ENCODE results near the gene ANO4.
A peak's percentile ranks its signal among the peaks of the same experiment; 100 is the strongest.
"Not testable (repeated sequence)": the region's sequence is repeated elsewhere in the genome, so short reads cannot be mapped to it uniquely, and the experiment has no call there.

Gene ANO4

GRCh38 chr12:100955139-100955538 lies 160.6 kb downstream of the ANO4 start:
- no peak for DNase-seq

- DNase-seq, result no peak
Observed at GRCh38 chr12:100956311-100956852, 161.8 kb downstream of the ANO4 start.

DNA sequence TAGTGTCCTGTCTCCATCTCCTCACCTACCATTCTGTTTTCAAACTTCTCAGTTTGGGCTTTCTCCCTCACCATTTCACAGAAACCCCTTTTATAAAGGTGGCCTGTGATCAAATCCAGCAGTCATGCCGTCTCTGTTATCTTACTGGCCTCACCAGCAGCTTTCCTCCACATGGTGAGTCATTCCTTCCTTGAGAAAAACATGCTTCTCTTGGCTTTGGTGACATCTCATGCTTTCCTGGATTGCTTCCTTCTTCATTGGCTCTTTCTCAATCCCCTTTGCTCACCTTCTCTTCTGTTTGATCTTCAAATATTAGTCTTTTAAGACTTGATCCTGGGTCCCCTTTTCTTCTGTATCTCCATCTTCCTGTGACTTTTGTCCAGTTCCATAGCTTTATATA lies 164.9 kb downstream of the ANO4 start:
- DNase-seq, result peak; percentile 36

DNA sequence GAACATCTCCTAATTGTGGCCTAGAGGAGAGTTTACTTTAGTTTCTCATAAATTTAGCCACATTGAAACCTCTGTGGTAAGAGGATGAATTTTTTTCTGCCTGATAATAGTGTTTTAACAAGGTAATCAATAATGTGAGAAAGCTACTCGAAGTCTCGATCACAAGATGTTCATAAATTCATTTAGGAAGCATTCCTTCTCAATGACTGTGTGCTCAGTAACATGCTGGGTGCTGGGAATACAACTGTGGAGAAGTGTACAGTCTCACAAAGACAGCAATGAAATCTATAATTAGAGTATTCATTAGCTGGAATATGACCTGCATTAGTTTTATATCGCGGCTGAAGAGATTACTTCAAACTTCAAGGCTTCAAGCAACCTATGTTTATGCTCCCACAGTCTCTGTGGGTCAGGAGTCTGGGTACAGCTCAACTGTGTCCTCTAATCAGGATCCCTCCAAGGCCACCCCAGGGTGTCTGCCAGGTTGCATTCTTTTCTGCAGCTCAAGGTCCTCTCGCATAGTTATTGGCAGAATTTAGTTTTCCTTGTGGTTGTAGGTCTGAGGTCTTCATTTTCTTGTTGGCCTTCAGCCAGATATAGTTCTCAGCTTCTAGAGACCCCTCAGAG lies 167.6 kb downstream of the ANO4 start:
- no peak for DNase-seq

- no peak for DNase-seq
Observed at GRCh38 chr12:100963381-100963780, 168.8 kb downstream of the ANO4 start.

GRCh38 chr12:100964028-100964427 lies 169.5 kb downstream of the ANO4 start:
- no peak for DNase-seq

DNA sequence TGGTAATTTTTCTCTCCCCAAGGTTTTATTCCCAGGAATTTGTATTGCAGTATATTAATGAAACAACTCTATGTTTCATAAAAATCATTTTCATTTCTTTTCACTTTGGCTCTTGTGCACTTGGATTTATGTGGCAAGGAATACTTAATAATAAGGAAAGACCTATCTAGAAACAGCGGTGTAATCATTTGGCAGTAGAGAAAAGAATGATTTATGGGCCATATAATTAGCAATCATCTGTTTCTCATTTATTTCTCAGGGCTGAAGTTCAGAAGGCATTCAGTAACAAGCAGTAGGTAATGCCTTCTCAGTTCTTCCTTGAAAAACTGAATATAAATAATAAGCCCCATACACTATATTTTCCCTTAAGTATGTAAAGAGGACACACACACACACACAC lies 172.6 kb downstream of the ANO4 start:
- DNase-seq, result no peak

DNA sequence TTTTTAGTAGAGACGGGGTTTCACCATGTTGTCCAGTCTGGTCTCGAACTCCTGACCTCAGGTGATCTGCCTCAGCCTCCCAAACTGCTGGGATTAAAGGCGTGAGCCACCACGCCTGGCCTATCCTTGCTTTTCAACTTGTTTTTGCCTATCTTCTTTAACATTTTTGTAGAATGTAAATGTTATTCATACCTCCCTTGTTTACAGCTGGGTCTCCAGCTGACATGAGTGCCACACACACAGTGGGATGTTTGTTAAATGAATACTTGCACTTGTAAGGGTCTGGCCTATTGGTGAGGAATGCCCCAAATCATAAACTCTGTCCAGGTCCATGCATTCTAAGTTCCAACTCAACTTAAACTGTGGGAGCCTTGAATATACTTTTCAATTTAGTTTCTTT lies 176.3 kb downstream of the ANO4 start:
- no peak for DNase-seq

- DNase-seq, result no peak
Observed at GRCh38 chr12:100972121-100972520, 177.5 kb downstream of the ANO4 start.

DNA sequence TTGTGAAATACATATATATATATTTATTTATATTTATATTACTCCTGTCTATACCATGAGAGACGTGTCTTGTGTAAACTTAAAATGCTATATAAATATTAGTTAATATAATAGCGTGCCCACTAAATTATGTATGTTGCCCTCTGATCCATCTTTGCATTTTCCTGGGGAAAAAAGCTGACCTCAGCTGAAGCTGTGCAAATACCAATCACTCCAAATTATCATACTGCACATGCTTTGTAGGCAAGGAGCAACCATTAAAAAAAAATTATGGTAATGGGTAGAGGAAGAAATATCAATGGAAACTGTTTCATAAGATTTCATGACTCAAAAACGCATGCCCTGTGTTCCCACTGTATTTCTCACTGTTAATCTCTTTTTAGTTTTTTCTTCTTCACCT lies 179.8 kb downstream of the ANO4 start:
- DNase-seq, result no peak

GRCh38 chr12:100974747-100975146 lies 180.2 kb downstream of the ANO4 start:
- DNase-seq, result no peak

DNA sequence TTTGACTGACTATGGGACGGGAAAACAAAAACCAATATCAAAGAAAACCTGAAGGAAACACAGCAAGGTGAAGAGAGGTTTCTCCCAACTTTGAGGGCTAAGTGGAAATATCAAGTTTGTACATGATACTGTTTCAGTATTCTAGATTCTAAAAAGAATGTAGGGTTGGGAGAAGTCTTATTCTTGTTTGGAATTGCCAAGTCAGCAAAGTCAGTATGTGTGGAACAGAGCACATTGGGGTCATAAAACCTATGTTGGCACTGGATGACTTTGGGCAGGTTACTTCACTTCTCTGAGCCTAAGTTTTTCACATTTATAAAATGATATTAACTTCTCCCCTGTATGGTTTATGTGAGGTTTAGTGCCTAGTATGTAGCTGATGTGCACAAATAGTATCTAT lies 182.2 kb downstream of the ANO4 start:
- DNase-seq, result no peak

- no peak for DNase-seq
Observed at GRCh38 chr12:100980856-100981255, 186.3 kb downstream of the ANO4 start.

- no peak for DNase-seq
Observed at GRCh38 chr12:100982511-100983183, 188.1 kb downstream of the ANO4 start.

DNA sequence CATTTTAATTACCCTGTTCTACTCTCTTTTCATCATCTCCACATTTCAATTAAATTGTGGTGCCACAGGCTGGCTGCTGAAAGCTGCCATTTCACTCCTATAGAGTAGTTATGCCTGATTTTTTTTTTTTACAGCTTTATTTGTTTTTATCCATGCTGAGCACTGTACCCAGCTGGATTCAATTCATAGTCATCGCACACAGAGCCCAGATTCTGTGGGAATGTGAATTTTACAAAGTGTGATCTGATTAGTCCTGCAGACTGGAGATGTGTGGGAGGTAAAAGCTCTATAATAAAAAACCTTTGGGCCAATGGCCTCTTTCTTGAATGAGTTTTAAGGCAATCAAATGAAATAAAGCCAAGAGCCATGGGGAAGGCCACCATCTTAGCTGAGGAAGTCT lies 190.2 kb downstream of the ANO4 start:
- no peak for DNase-seq

GRCh38 chr12:100986595-100987547 lies 192.3 kb downstream of the ANO4 start:
- no peak for DNase-seq

DNA sequence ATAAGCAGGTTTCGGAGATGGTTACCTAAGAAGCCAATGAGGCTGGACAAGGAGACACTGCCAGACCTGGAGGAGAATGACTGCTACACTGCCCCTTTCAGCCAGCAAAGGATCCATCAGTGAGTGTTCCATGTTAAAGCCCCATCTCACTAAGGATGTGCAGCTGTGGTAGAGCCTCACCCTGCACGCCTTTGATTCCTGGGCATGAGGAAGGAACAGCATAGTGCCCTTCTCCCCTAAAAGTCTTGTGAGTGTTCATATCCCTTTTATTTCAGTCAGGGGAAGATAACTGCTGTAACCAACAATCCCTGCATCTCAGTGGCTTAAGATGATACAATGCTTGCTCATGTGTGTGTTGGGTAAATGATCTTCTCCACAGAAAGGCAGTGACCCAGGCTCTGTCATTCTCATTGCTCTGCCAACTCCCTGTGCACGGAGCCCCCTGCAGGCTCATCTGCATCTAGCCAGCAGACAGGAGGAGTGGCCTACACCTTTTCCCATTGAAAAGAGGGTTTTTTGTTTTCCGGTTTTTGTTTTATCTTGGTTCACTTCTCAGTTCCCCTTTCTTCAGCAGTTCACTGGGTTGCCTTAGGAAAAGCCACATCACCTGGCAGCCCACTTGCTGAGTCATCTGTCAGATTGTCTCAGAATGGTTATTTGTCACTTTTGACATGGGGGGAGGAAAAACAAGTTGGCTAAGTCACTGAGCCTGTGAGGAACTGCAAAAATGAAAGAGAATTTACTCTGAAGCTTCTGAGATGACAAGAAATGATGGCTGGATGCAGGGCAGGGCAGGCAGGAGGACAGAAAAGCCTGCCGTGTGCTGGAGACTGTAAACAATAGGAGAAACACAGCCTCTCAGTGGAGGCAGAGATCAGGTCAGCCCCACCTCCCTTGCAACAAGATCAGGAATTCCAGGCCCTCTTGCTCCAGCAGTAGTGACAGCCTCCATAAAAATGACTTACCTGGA lies 193.3 kb downstream of the ANO4 start:
- peak; percentile 94 for DNase-seq

DNA sequence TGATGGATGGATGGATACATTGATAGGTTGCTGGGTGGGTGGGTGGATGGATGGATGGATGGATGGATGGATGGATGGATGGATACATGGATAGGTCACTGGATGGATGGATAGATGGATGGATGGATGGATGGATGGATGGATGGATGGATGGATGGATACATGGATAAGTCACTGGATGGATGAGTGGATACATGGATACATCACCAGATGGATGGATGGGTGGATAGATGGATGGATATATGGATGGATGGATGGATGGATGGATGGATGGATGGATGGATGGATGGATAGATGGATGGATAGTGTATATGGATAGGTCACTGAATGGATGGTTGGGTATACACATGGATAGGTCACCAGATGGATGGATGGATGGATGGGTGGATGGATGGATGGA lies 194.9 kb downstream of the ANO4 start:
- DNase-seq, result not testable (repeated sequence)

- DNase-seq, result no peak
Observed at GRCh38 chr12:100991102-100991501, 196.5 kb downstream of the ANO4 start.

DNA sequence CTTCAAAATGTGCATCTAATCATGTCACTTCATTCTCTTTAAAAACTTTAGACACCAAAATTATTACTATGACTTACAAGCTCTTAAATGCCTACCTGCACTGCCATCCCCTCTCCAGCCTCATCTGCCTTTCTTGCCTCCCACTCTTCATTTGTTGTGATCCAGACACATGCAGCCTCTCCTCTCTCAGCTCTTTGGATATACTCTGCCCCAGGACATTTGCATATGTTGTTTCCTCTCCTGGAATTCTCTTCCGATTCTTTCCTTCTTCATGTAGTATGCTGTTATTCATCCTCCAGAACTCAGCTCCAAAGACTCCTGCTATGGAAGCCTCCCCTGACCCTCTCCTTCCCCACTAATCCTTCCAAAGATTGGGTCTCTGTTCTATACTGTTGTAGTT lies 197.6 kb downstream of the ANO4 start:
- DNase-seq, result no peak

- DNase-seq, result no peak
Observed at GRCh38 chr12:100993916-100994450, 199.4 kb downstream of the ANO4 start.

DNA sequence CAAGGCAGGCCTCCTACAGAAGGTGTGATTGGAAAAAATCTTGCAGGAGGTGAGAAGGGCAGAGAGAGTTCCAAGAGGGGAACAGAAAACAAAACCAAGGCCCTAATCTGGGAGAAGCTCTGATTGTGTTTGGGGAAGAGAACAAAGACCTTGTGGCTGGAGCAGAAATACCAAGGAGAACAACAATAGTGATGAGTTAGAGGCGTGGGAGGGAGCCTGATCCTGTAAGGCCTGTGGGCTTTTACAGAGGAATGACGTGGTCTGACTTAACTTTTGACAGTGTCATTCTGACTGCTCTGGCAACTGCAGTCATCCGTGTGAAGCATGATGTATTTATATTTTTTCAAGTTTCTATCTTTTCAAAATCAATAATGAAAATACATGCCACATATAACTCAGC lies 200.6 kb downstream of the ANO4 start:
- no peak for DNase-seq
